Breast epithelium (tissue), 4 donors: Measurements from ENCODE around the gene SLC37A1. TPM values are rescaled to one million over a fixed set of nuclear protein-coding genes. Genes with fewer than 3 reads are reported as not detected.

ENCODE experiments used
- DNase-seq, 2 donors: peaks; one replicate each; pipeline ENCODE4 v3.0.0-alpha.2; 2019; ENCODE audit warnings: low spot score in 2 of 2
- H3K27ac ChIP-seq, 2 donors: fragments of 200-600 bp; sonication (generic) in 1 of 2; one replicate each; pipeline ENCODE4 v1.5.1; 2016 to 2019; ENCODE audit warnings: mild to moderate bottlenecking in 1 of 2
- H3K27me3 ChIP-seq, 2 donors: fragments of 200-600 bp; sonication (generic) in 1 of 2; one replicate each; pipeline versions ENCODE4 v1.5.1 to v1.6.0; 2017 to 2019; ENCODE audit warnings: control low read depth in 1 of 2, mild to moderate bottlenecking in 1 of 2
- H3K36me3 ChIP-seq: fragments of 200-600 bp; one replicate; pipeline ENCODE4 v1.5.1; 2019
- H3K4me1 ChIP-seq, 2 donors: fragments of 200-600 bp; sonication (generic); one replicate each; pipeline ENCODE4 v1.5.1; 2016 to 2019; ENCODE audit warnings: control low read depth in 1 of 2
- H3K4me3 ChIP-seq, 3 donors: fragments of 200-600 bp; sonication (generic); 1 replicate in 2 of 3; 2 replicates in 1 of 3; pipeline ENCODE4 v1.5.1; 2016 to 2019; ENCODE audit warnings: mild to moderate bottlenecking in 3 of 3, moderate library complexity in 2 of 3
- H3K9me3 ChIP-seq, 2 donors: fragments of 200-600 bp; sonication (generic) in 1 of 2; one replicate each; pipeline ENCODE4 v1.5.1; 2016 to 2019; ENCODE audit warnings: control low read depth in 1 of 2
- CTCF ChIP-seq, 3 donors: fragments of 450-650 bp; IDR thresholded peaks; one replicate each; pipeline ENCODE4 v1.5.1; 2016 to 2017; ENCODE audit warnings: antibody characterized with exemption in 3 of 3, mild to moderate bottlenecking in 3 of 3, moderate library complexity in 3 of 3
- POLR2A ChIP-seq: fragments of 450-650 bp; IDR thresholded peaks from one replicate; pipeline ENCODE4 v1.6.1; 2016; ENCODE audit warnings: antibody characterized with exemption, mild to moderate bottlenecking, moderate library complexity
- POLR2AphosphoS5 ChIP-seq, 3 donors: sonication (generic); formaldehyde crosslinking; IDR thresholded peaks; one replicate each; pipeline ENCODE4 v1.6.1; 2017; ENCODE audit warnings: antibody characterized with exemption in 3 of 3
- intact Hi-C: fragments of 100-400 bp; cut with DNase I; formaldehyde crosslinking; loops from one replicate; pipeline ENCODE4 v1.15.1; 2023; ENCODE audit warnings: low total_unique reads
- total RNA-seq, 3 donors: library from RNA; depleted of rRNA; stranded (reverse); fragments of >200 nt; gene quantifications; one replicate each; pipeline ENCODE4 v1.1.0, GENCODE V29; 2016

SLC37A1 gene
- total RNA-seq, 3 donors from 2014 or later = 7.5 to 18.4 (median 18.4) TPM

- no peaks in the 10 kb centered on the region for H3K36me3 ChIP-seq
- peaks cover 0 to 6% of the 10 kb centered on the region in 2 donors for H3K4me1 ChIP-seq
- H3K27ac ChIP-seq = no peak overlapping the region
- intact Hi-C loops = no loop called here
- DNase-seq = no peak
- TF ChIP-seq POLR2A = no peak
- TF ChIP-seq CTCF (IDR thresholded peaks at IDR 0.05) = no peak
- no peak for TF ChIP-seq POLR2AphosphoS5 (IDR thresholded peaks at IDR 0.05)
- no peaks in the 10 kb centered on the region for H3K9me3 ChIP-seq
- peaks cover 0 to 5% of the 10 kb centered on the region in 2 donors for H3K27me3 ChIP-seq
- H3K4me3 ChIP-seq = no peak overlapping the region
Observed at GRCh38 chr21:42615924-42616323, 102.3 kb downstream of the SLC37A1 start.

- no peaks in the 10 kb centered on the region for H3K36me3 ChIP-seq
- peak overlapping the region; percentile 6 to 51 (median 27) for H3K4me3 ChIP-seq
- no peak for DNase-seq
- H3K27ac ChIP-seq = no peak overlapping the region
- intact Hi-C loops = no loop called here
- TF ChIP-seq POLR2A = no peak
- peaks cover 0 to 5% of the 10 kb centered on the region in 2 donors for H3K27me3 ChIP-seq
- no peaks in the 10 kb centered on the region for H3K9me3 ChIP-seq
- peaks cover 0 to 6% of the 10 kb centered on the region in 2 donors for H3K4me1 ChIP-seq
Observed at GRCh38 chr21:42616446-42616845, 102.8 kb downstream of the SLC37A1 start.

- TF ChIP-seq POLR2AphosphoS5 (IDR thresholded peaks at IDR 0.05) = no peak
- TF ChIP-seq POLR2A = no peak
- no peak for TF ChIP-seq CTCF (IDR thresholded peaks at IDR 0.05)
- no peak overlapping the region for H3K27ac ChIP-seq
- H3K4me3 ChIP-seq = peak overlapping the region in 1 of 3 donors; percentile 27
- H3K36me3 ChIP-seq = no peaks in the 10 kb centered on the region
- peaks cover 0 to 6% of the 10 kb centered on the region in 2 donors for H3K4me1 ChIP-seq
- no peaks in the 10 kb centered on the region for H3K9me3 ChIP-seq
- no peak for DNase-seq
- peaks cover 0 to 5% of the 10 kb centered on the region in 2 donors for H3K27me3 ChIP-seq
- intact Hi-C loops = no loop called here
Observed at GRCh38 chr21:42616941-42617340, 103.3 kb downstream of the SLC37A1 start.

GRCh38 chr21:42617486-42617885 is 103.8 kb downstream of the SLC37A1 start:
- Histone ChIP-seq H3K27ac (no peak overlapping the region), H3K4me3 (no peak overlapping the region), H3K4me1 (peaks cover 0 to 6% of the 10 kb centered on the region in 2 donors), H3K9me3 (no peaks in the 10 kb centered on the region), H3K27me3 (peaks cover 0 to 5% of the 10 kb centered on the region in 2 donors), H3K36me3 (no peaks in the 10 kb centered on the region)
- TF ChIP-seq POLR2A = no peak
- TF ChIP-seq CTCF (IDR thresholded peaks at IDR 0.05) = no peak
- no peak for TF ChIP-seq POLR2AphosphoS5 (IDR thresholded peaks at IDR 0.05)
- DNase-seq = no peak
- intact Hi-C loops = no loop called here

GRCh38 chr21:42618707-42619102 is 105.1 kb downstream of the SLC37A1 start:
- no peaks in the 10 kb centered on the region for H3K36me3 ChIP-seq
- H3K9me3 ChIP-seq = no peaks in the 10 kb centered on the region
- no peak overlapping the region for H3K27ac ChIP-seq
- peaks cover 0 to 6% of the 10 kb centered on the region in 2 donors for H3K4me1 ChIP-seq
- intact Hi-C loops = no loop called here
- TF ChIP-seq POLR2A (no peak), CTCF (IDR thresholded peaks at IDR 0.05) (no peak), POLR2AphosphoS5 (IDR thresholded peaks at IDR 0.05) (no peak)
- DNase-seq = no peak
- no peak overlapping the region for H3K4me3 ChIP-seq
- H3K27me3 ChIP-seq = peaks cover 0 to 5% of the 10 kb centered on the region in 2 donors

- Histone ChIP-seq H3K27ac (no peak overlapping the region), H3K4me3 (no peak overlapping the region), H3K27me3 (peaks cover 0 to 5% of the 10 kb centered on the region in 2 donors), H3K9me3 (no peaks in the 10 kb centered on the region), H3K4me1 (peaks cover 0 to 6% of the 10 kb centered on the region in 2 donors), H3K36me3 (no peaks in the 10 kb centered on the region)
- intact Hi-C loops = no loop called here
- DNase-seq = no peak
- TF ChIP-seq CTCF (IDR thresholded peaks at IDR 0.05) (no peak), POLR2A (no peak), POLR2AphosphoS5 (IDR thresholded peaks at IDR 0.05) (no peak)
Observed at GRCh38 chr21:42619166-42619565, 105.5 kb downstream of the SLC37A1 start.
